Measurements from ENCODE around the gene GASK1A. TPM values are rescaled to one million over a fixed set of nuclear protein-coding genes. Genes with fewer than 3 reads are reported as not detected.

GASK1A gene
- total RNA-seq, 1 donor from 2014 or later = 2.1 TPM

DNA sequence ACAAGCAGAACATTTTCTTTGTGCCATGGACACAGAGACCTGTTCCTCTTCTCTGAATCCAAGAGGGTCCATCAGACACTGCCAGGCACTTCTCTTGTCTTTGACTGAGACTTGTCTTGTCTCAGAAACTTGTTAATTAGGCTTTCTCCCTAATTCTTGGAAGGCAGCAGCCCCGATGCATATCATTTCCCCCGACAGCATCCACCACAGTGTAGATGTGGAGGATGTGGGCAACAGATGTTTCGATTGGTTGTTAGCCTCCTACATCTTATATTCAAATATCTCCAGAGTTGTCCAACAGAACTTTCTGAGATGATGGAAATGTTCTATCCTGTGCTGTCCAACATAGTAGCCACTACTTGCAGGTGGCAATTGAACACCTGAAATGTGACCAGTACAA lies 15.5 kb downstream of the GASK1A start:
- Mint-ChIP-seq H3K27ac (ENCODE audit: unreplicated experiment) (no peak overlapping the region), H3K9me3 (no peaks in the 10 kb centered on the region), H3K27me3 (ENCODE audit: low read depth) (no peaks in the 10 kb centered on the region), H3K4me1 (peaks cover 34% of the 10 kb centered on the region), H3K36me3 (ENCODE audit: low read depth) (no peaks in the 10 kb centered on the region), H3K4me3 (no peak overlapping the region)
- TF ChIP-seq, protein P1, sequence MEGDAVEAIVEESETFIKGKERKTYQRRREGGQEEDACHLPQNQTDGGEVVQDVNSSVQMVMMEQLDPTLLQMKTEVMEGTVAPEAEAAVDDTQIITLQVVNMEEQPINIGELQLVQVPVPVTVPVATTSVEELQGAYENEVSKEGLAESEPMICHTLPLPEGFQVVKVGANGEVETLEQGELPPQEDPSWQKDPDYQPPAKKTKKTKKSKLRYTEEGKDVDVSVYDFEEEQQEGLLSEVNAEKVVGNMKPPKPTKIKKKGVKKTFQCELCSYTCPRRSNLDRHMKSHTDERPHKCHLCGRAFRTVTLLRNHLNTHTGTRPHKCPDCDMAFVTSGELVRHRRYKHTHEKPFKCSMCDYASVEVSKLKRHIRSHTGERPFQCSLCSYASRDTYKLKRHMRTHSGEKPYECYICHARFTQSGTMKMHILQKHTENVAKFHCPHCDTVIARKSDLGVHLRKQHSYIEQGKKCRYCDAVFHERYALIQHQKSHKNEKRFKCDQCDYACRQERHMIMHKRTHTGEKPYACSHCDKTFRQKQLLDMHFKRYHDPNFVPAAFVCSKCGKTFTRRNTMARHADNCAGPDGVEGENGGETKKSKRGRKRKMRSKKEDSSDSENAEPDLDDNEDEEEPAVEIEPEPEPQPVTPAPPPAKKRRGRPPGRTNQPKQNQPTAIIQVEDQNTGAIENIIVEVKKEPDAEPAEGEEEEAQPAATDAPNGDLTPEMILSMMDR (conservative IDR thresholded peaks at IDR 0.05) = no peak
- DNase-seq (ENCODE audit: low read depth, low spot score) = no peak

- H3K27ac Mint-ChIP-seq (ENCODE audit: unreplicated experiment) = no peak overlapping the region
- no peaks in the 10 kb centered on the region for H3K36me3 Mint-ChIP-seq (ENCODE audit: low read depth)
- TF ChIP-seq, protein P1 (conservative IDR thresholded peaks at IDR 0.05) = no peak
- no peak for DNase-seq (ENCODE audit: low read depth, low spot score)
- H3K27me3 Mint-ChIP-seq (ENCODE audit: low read depth) = no peaks in the 10 kb centered on the region
- no peaks in the 10 kb centered on the region for H3K9me3 Mint-ChIP-seq
- H3K4me1 Mint-ChIP-seq = peaks cover 28% of the 10 kb centered on the region
- no peak overlapping the region for H3K4me3 Mint-ChIP-seq
Observed at GRCh38 chr3:42996021-42996420, 16.9 kb downstream of the GASK1A start.

DNA sequence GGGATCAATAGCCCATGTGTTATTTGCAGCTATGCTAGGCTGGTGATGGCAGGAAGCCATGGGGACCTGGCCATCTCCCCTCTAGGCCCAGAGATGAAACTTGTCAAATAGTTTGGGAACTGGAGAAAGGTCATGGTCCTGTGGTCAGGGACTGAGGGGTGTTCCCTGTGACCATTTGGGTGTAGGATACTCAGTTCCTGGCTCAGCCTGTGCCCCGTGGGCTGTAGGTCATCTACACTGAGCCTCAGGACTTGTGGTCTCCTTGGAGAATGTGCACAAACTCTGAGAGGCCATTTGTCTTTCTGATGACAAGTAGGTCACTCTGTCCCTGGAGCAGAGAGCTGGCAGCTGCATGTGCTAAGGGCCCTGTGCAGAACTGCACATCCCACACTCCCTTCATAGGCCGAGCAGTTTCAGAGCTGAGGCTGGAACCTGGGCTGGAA lies 17.5 kb downstream of the GASK1A start:
- Mint-ChIP-seq H3K9me3 (no peaks in the 10 kb centered on the region), H3K36me3 (ENCODE audit: low read depth) (no peaks in the 10 kb centered on the region), H3K4me3 (no peak overlapping the region), H3K27me3 (ENCODE audit: low read depth) (no peaks in the 10 kb centered on the region), H3K4me1 (peaks cover 22% of the 10 kb centered on the region), H3K27ac (ENCODE audit: unreplicated experiment) (no peak overlapping the region)
- TF ChIP-seq, protein P1 (conservative IDR thresholded peaks at IDR 0.05) = no peak
- no peak for DNase-seq (ENCODE audit: low read depth, low spot score)

GRCh38 chr3:42999212-42999611 lies 20.1 kb downstream of the GASK1A start:
- Mint-ChIP-seq H3K36me3 (ENCODE audit: low read depth) (no peaks in the 10 kb centered on the region), H3K9me3 (no peaks in the 10 kb centered on the region), H3K27me3 (ENCODE audit: low read depth) (no peaks in the 10 kb centered on the region), H3K27ac (ENCODE audit: unreplicated experiment) (no peak overlapping the region), H3K4me1 (peaks cover 7% of the 10 kb centered on the region), H3K4me3 (no peak overlapping the region)
- TF ChIP-seq, protein P1 (conservative IDR thresholded peaks at IDR 0.05) = no peak
- DNase-seq (ENCODE audit: low read depth, low spot score) = no peak

DNA sequence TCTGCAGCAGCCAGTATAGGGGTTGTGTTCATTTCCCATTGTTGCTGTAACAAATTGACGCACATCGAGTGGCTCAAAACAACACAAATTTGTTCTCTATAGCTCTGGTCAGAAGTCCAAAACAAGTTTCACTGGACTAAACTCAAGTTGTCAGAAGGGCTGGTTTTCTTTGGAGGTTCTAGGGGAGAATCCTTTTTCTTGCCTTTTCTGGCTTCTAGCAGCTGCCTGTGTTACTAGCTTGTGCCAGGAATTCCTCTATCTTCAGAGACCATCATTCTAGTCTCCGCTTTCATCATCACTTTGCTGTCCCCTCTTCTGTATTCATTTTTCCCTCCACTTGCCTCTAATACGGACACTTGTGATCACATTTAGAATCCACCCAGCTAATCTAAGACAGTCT lies 20.5 kb downstream of the GASK1A start:
- Mint-ChIP-seq H3K36me3 (ENCODE audit: low read depth) (no peaks in the 10 kb centered on the region), H3K9me3 (no peaks in the 10 kb centered on the region), H3K27ac (ENCODE audit: unreplicated experiment) (no peak overlapping the region), H3K27me3 (ENCODE audit: low read depth) (no peaks in the 10 kb centered on the region), H3K4me1 (peaks cover 7% of the 10 kb centered on the region), H3K4me3 (no peak overlapping the region)
- no peak for DNase-seq (ENCODE audit: low read depth, low spot score)
- TF ChIP-seq, protein P1 (conservative IDR thresholded peaks at IDR 0.05) = no peak

- no peak overlapping the region for H3K27ac Mint-ChIP-seq (ENCODE audit: unreplicated experiment)
- TF ChIP-seq, protein P1 (conservative IDR thresholded peaks at IDR 0.05) = no peak
- H3K36me3 Mint-ChIP-seq (ENCODE audit: low read depth) = no peaks in the 10 kb centered on the region
- H3K4me1 Mint-ChIP-seq = peaks cover 7% of the 10 kb centered on the region
- no peak for DNase-seq (ENCODE audit: low read depth, low spot score)
- H3K27me3 Mint-ChIP-seq (ENCODE audit: low read depth) = no peaks in the 10 kb centered on the region
- no peaks in the 10 kb centered on the region for H3K9me3 Mint-ChIP-seq
- H3K4me3 Mint-ChIP-seq = no peak overlapping the region
Observed at GRCh38 chr3:43000387-43000786, 21.3 kb downstream of the GASK1A start.

Data from neural crest cell (in vitro differentiated cells).